LHCN-M2 (cell line): ENCODE data around the gene SPA17. TPM values are rescaled to one million over a fixed set of nuclear protein-coding genes. Genes with fewer than 3 reads are reported as not detected.
A peak's percentile ranks its signal among the peaks of the same experiment; 100 is the strongest.

ENCODE experiments used
- DNase-seq: peaks from one replicate; pipeline ENCODE4 v3.0.0-alpha.2; 2012; ENCODE audit warnings: low read depth
- total RNA-seq: library from RNA; depleted of rRNA; stranded (reverse); fragments of >200 nt; gene quantifications from 2 replicates; pipeline ENCODE4 v1.2.3, GENCODE V29; 2014

Gene SPA17
- total RNA-seq, 1 experiment from 2014 or later, result 24.9 TPM

- no peak for DNase-seq
Measured at GRCh38 chr11:124662106-124662505, 11.6 kb upstream of the SPA17 start.

GRCh38 chr11:124663861-124664260 lies 9.8 kb upstream of the SPA17 start:
- DNase-seq, result no peak

GRCh38 chr11:124667601-124668000 lies 6.1 kb upstream of the SPA17 start:
- DNase-seq, result no peak

- DNase-seq, result peak; percentile 31
Measured at GRCh38 chr11:124669193-124669592, 4.5 kb upstream of the SPA17 start.

GRCh38 chr11:124670732-124671131 lies 3.0 kb upstream of the SPA17 start:
- DNase-seq, result no peak

- DNase-seq, result no peak
Measured at GRCh38 chr11:124672536-124673215, 1.0 kb upstream of the SPA17 start.

GRCh38 chr11:124674168-124674517 lies 439 bp downstream of the SPA17 start:
- no peak for DNase-seq

- DNase-seq, result no peak
Measured at GRCh38 chr11:124674571-124674970, 867 bp downstream of the SPA17 start.

GRCh38 chr11:124676386-124676785 lies 2.7 kb downstream of the SPA17 start:
- peak; percentile 13 for DNase-seq

- DNase-seq, result no peak
Measured at GRCh38 chr11:124678416-124678815, 4.7 kb downstream of the SPA17 start.

GRCh38 chr11:124681421-124681820 lies 7.7 kb downstream of the SPA17 start:
- no peak for DNase-seq

GRCh38 chr11:124682443-124682842 lies 8.7 kb downstream of the SPA17 start:
- DNase-seq, result no peak

- no peak for DNase-seq
Measured at GRCh38 chr11:124693142-124693541, 19.4 kb downstream of the SPA17 start.

- DNase-seq, result no peak
Measured at GRCh38 chr11:124699547-124699946, 25.8 kb downstream of the SPA17 start.

- DNase-seq, result no peak
Measured at GRCh38 chr11:124700028-124700427, 26.3 kb downstream of the SPA17 start.

- DNase-seq, result peak; percentile 3
Measured at GRCh38 chr11:124707829-124708228, 34.1 kb downstream of the SPA17 start.

GRCh38 chr11:124712392-124712791 lies 38.7 kb downstream of the SPA17 start:
- no peak for DNase-seq

- DNase-seq, result no peak
Measured at GRCh38 chr11:124716591-124716990, 42.9 kb downstream of the SPA17 start.

- peak; percentile 19 for DNase-seq
Measured at GRCh38 chr11:124717421-124717785, 43.7 kb downstream of the SPA17 start.

GRCh38 chr11:124717786-124718651 lies 44.3 kb downstream of the SPA17 start:
- peak; percentile 18 for DNase-seq

- DNase-seq, result no peak
Measured at GRCh38 chr11:124718801-124719200, 45.1 kb downstream of the SPA17 start.

GRCh38 chr11:124719534-124719933 lies 45.8 kb downstream of the SPA17 start:
- no peak for DNase-seq

GRCh38 chr11:124722176-124722575 lies 48.5 kb downstream of the SPA17 start:
- DNase-seq, result no peak
